ENCODE data around the gene EAF2. TPM values are rescaled to one million over a fixed set of nuclear protein-coding genes. Genes with fewer than 3 reads are reported as not detected.

Gene EAF2
- total and polyA plus RNA-seq, 2 donors from 2014 or later: 13.9 to 43.6 TPM

- Histone ChIP-seq H3K4me3 (ENCODE audit: low read length in 3 of 3) (no peak overlapping the region), H3K27ac (ENCODE audit: low read depth in 2 of 2, low read length in 2 of 2) (no peak overlapping the region), H3K36me3 (ENCODE audit: control insufficient read depth in 2 of 3, insufficient read depth in 3 of 3, low read length in 3 of 3) (peaks cover 2 to 3% (median 3%) of the 10 kb centered on the region in 3 donors), H3K9ac (ENCODE audit: low read length in 3 of 3) (no peak overlapping the region), H3K27me3 (ENCODE audit: control insufficient read depth, insufficient read depth, low read length) (no peaks in the 10 kb centered on the region), H3K4me1 (ENCODE audit: control insufficient read depth in 2 of 3, insufficient read depth in 2 of 3, low read depth in 1 of 3, low read length in 3 of 3) (no peaks in the 10 kb centered on the region), H3K9me3 (ENCODE audit: control insufficient read depth in 2 of 3, insufficient read depth in 1 of 3, low read length in 3 of 3) (no peaks in the 10 kb centered on the region)
- FAIRE-seq (no peak), DNase-seq (no peak)
- no peak for TF ChIP-seq CTCF (IDR thresholded peaks at IDR 0.05; ENCODE audit: borderline replicate concordance, extremely low read depth, insufficient read depth)
- intact Hi-C loops (cut with DNase I): no loop called here
Measured at GRCh38 chr3:121794264-121794983, 40.6 kb upstream of the EAF2 start.

DNA sequence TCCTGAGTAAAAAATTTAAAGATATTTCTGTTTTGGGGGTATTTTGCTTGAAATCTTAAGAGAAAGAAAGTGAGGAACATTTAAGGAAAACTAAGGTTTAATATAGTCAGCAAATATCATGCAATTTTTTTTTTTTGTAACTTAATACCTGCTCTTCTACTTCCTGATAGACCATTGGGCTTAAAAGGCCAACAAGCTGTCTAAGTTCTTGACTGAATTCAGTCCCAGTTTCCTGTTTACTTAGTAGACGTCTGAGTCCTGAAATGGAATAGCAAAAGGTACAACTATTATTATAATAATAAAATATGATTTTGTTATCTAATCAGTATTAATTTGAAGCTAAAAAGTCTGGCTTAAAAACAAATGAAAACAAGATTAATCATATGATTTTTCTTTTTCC lies 38.0 kb upstream of the EAF2 start:
- no peak overlapping the region for H3K4me3 ChIP-seq (ENCODE audit: low read length in 3 of 3)
- DNase-seq (no peak), FAIRE-seq (no peak)
- no peaks in the 10 kb centered on the region for H3K9me3 ChIP-seq (ENCODE audit: control insufficient read depth in 2 of 3, insufficient read depth in 1 of 3, low read length in 3 of 3)
- H3K27ac ChIP-seq (ENCODE audit: low read depth in 2 of 2, low read length in 2 of 2): no peak overlapping the region
- intact Hi-C loops (cut with DNase I): no loop called here
- H3K9ac ChIP-seq (ENCODE audit: low read length in 3 of 3): no peak overlapping the region
- no peaks in the 10 kb centered on the region for H3K4me1 ChIP-seq (ENCODE audit: control insufficient read depth in 2 of 3, insufficient read depth in 2 of 3, low read depth in 1 of 3, low read length in 3 of 3)
- no peak for TF ChIP-seq CTCF (IDR thresholded peaks at IDR 0.05; ENCODE audit: borderline replicate concordance, extremely low read depth, insufficient read depth)
- H3K36me3 ChIP-seq (ENCODE audit: control insufficient read depth in 2 of 3, insufficient read depth in 3 of 3, low read length in 3 of 3): peaks cover 0 to 3% (median 0%) of the 10 kb centered on the region in 3 donors
- no peaks in the 10 kb centered on the region for H3K27me3 ChIP-seq (ENCODE audit: control insufficient read depth, insufficient read depth, low read length)

- no peak for FAIRE-seq
Measured at GRCh38 chr3:121800906-121801305, 34.1 kb upstream of the EAF2 start.

More at GRCh38 chr3:121800906-121801305, 34.1 kb upstream of the EAF2 start:
- H3K9me3 ChIP-seq (ENCODE audit: control insufficient read depth in 2 of 3, insufficient read depth in 1 of 3, low read length in 3 of 3): no peaks in the 10 kb centered on the region
- H3K27me3 ChIP-seq (ENCODE audit: control insufficient read depth, insufficient read depth, low read length): no peaks in the 10 kb centered on the region
- H3K4me1 ChIP-seq (ENCODE audit: control insufficient read depth in 2 of 3, insufficient read depth in 2 of 3, low read depth in 1 of 3, low read length in 3 of 3): no peaks in the 10 kb centered on the region
- H3K9ac ChIP-seq (ENCODE audit: low read length in 3 of 3): no peak overlapping the region
- intact Hi-C loops (cut with DNase I): no loop called here
- TF ChIP-seq CTCF (IDR thresholded peaks at IDR 0.05; ENCODE audit: borderline replicate concordance, extremely low read depth, insufficient read depth): no peak
- H3K36me3 ChIP-seq (ENCODE audit: control insufficient read depth in 2 of 3, insufficient read depth in 3 of 3, low read length in 3 of 3): peaks cover 0 to 2% (median under 1%) of the 10 kb centered on the region in 3 donors
- DNase-seq: no peak
- no peak overlapping the region for H3K27ac ChIP-seq (ENCODE audit: low read depth in 2 of 2, low read length in 2 of 2)
- no peak overlapping the region for H3K4me3 ChIP-seq (ENCODE audit: low read length in 3 of 3)

All from kidney (tissue), 14 donors.